Right renal cortex interstitium (tissue), 3 donors: Measurements from ENCODE around the gene POR. TPM values are rescaled to one million over a fixed set of nuclear protein-coding genes. Genes with fewer than 3 reads are reported as not detected.
"Not testable (repeated sequence)": the region's sequence is repeated elsewhere in the genome, so short reads cannot be mapped to it uniquely, and the experiment has no call there.

Experiments
- DNase-seq, 3 donors: peaks; one replicate each; pipeline ENCODE4 v3.0.0-alpha.2; 2013; ENCODE audit warnings: low read depth in 3 of 3, low spot score in 2 of 3
- polyA plus RNA-seq, 3 donors: library from polyadenylated mRNA; unstranded; fragments of 120-200 nt; gene quantifications; one replicate each; pipeline ENCODE4 v1.2.1, GENCODE V29; 2013; ENCODE audit not compliant: insufficient read length in 3 of 3

Gene POR
- polyA plus RNA-seq, 3 donors, result 53.9 to 56.4 (median 55.2) TPM

DNA sequence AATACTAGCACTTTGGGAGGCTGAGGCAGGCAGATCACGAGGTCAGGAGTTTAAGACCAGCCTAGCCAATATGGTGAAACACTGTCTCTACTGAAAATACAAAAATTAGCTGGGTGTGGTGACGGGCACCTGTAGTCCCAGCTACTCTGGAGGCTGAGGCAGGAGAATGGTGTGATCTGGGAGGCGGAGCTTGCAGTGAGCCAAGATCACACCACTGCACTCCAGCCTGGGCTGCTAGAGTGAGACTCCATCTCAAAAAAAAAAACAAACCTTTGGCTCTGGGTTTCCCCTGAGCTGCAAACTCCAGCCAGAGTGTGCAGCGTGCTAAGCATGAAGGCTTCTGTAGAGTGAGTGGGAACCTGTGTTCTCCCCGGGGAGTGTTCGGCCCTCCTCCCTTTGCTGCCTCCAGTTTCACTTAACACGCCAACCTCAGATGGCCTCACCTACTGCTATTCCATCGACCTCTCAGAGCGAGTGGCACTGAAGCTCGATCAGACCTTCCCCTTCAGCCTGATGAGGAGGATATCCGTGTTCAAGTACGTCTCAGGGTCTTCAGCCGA lies 31.6 kb upstream of the POR start:
- not testable (repeated sequence) for DNase-seq

DNA sequence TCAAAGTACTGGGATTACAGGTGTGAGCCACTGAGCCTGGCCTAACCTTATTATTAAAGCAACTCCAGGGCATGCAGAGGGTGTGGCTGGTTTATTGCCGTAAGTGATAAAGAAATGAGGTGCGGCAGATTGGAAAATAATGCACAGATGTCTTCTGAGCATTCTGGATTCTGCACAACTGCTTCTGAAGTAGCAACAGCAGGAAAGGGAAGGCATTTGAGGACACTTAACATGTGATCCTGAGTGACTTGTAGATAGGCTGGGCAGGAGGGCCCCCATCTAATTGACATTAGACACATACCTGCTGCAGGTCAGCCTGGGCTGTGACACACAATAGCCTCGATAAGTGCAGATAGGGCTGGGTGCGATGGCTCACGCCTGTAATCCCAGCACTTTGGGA lies 30.5 kb upstream of the POR start:
- no peak for DNase-seq

DNA sequence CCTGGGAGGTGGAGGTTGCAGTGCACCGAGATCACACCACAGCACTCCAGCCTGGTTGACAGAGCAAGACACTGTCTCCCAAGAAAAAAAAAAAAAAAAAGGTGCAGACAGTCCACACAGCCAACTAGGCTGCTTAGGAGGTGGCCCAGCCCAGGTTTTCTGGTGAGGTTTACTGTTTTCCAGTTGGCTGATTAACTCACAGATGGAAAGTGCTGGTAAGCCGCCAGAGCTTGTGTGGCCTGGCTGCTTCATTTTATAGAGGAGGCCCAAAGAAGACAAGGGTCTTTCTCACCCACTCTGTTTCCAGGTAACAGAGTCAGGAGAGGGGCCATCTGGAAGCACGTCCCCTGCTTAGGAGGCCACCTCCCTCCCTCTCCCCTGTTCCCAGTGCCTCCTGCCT lies 29.9 kb upstream of the POR start:
- no peak for DNase-seq

DNA sequence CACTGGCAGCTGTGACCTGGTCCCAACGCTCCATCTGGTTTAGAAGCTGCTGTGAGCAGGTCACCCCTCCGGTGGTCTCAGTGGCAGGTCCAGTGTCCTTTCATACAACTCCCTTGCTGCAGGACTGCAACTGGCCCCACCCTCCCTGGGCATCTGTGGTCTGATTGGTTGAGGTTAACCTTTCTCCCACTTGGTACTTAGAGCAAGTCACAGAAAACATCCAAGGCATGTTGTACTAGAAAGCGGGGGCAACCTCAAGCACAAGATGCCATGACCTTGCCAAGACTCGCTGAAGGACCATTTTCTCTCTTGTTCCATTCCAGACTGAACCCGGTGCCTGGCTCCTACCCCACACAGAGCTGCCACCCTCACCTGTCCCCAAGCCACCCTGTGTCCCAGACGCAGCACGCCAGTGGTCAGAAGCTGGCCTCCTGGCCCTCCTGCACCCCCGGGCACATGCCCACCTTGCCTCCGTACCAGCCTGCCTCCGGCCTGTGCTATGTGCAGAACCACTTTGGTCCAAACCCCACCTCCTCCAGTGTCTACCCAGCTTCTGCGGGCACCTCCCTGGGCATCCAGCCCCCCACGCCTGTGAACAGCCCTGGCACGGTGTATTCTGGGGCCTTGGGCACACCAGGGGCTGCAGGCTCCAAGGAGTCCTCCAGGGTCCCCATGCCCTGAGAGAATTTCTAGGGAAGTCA lies 27.1 kb upstream of the POR start:
- no peak for DNase-seq

DNA sequence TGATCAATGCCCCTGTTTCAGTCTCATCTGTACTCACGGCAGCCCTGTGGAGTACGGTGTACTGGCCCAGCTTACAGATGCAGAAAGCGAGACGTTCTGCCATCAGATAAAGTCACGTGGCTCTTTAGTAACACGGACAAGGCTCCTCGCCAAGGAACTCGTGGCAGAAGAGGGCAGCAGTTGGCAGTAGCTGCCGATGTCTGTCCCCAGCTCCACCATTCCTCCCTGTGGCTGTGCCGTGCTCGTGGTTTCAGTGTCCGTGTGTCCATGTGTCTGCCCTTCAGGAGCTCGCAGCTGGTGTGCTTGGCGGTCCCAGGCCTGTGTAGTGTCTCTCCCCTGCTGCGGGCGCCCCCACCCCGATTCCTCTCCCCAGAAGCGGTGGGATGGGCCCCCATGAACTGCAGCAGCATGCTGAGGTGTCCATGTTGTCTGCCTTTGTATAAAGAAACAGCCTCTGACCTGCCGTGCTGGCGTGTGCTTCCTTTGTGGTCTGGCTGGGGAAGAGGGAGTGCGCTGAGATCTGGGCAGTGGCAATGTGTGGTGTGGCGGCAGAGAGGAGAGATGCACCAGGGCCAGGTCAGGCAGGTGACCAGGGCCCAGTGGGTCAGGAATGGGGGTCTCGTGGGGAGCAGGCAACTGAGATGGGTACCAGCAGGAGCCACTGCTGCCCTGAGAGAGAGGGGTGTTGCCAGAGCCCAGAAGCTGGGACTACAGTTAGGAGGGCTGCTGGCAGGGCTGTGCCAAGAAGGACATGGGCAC lies 26.3 kb upstream of the POR start:
- DNase-seq, result no peak

DNA sequence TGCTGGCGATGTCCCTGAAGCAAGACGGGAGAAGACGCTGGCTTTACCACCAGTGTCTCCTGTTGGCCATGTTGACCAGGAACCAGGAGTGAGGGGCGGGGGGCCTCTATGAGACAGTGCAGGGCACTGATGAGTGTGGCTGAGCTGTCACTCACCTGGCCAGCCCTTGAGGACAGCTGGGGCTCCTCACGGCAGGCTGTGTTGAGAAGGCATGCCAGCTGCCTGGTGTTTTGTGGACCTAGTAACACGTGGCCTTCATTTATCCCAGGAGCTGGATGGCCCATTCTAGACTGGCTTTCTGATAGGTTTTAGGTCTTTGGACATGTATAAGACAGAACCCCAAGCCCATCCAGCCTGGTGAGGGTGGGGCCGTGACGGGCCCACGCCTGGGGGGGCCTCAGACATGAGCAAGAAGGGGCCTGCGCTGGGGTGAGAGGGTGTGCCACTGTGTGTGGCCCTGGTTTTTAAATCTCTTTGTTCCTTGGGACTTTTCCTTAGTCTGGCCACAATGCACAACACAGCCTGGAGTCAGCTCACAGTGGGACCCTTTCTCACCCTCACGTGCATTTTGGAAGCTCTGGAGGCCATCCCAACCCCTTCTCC lies 25.6 kb upstream of the POR start:
- no peak for DNase-seq

DNA sequence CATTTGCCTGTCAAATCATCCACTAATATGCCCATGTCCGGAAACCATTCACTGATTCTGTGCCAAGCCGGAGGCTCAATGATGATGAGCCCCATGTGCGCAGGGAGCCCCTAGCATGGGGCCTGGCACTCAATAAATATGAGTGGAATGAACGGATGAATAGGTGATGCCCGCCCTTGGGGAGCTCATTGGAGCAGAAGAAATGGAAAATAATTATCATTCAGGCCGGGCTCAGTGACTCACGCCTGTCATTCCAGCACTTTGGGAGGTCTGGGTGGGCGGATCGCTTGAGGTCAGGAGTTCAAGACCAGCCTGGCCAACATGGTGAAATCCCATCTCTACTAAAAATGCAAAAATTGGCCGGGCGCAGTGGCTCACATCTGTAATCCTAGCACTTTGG lies 25.1 kb upstream of the POR start:
- no peak for DNase-seq

DNA sequence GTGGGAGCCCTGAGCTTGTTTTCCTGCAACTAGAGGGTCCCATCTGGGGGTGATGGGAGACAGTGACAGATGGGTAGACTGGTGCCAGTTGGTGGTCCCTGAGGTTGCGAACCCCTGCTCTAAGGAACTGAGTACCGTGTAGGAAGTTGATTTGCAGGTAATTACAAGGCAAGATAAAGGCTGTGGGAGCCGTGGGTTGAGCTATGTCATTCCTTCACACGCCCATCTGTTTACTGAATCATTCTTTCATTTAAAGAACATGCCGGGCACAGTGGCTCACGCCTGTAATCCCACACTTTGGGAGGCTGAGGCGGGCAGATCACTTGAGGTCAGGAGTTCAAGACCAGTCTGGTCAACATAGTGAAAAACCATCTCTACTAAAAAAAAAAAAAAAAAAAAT lies 23.7 kb upstream of the POR start:
- not testable (repeated sequence) for DNase-seq

DNA sequence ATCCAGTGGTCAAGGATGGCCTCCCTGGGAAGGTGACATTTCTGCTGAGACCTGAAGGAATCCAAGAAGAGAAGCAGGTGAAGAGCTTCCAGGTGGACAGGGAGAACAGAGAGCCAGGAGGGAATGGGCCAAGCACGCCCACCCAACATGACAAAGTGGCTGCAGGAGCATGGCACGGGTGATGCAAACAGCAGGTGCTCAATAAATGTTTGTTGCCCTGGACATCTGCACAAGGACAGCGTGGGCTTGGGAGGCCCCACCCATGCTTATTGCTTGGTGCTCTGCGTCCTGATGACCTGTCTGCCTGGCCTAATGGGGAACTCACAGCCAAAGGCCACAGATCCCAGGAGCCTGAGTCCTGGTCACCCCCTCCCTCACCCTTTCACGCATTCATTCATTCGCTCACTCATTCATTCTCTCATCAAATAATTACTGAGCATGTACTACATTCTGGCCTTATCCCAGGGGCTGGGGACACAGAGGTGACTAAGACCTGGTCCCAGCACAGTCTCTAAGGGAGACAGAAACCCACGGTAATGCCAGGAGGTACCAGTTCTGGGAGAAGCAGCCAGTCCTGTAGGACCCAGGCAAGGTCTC lies 23.0 kb upstream of the POR start:
- DNase-seq, result no peak

DNA sequence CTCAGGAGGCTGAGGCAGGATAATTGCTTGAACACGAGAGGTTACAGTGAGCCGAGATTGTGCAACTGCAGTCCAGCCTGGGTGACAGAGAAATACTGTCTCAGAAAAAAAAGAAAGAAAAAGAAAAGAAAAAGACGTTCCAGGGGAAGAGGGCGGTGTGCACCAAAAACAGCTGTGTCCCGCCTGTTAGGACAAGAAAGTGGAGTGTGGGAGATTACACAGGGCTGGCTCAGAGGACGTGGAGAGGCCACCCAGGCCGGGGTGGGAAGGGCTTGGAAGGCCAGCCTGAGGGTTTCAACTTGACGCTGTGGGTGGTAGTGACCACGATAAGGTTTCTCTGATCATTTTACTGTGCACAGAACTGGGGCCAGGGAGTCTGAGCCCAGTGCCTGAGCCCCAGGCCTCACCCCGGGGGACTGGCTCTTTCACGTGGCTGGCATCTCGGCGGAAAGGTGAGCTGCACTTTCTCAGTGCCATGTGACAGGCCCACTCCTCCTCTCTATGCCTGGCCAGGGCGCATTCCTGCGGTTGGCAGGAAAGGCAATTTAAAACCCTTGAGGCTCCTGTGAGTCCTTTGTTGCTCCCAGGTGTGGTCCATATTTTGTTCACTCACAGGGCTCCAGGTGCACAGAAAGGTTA lies 22.2 kb upstream of the POR start:
- DNase-seq, result no peak

DNA sequence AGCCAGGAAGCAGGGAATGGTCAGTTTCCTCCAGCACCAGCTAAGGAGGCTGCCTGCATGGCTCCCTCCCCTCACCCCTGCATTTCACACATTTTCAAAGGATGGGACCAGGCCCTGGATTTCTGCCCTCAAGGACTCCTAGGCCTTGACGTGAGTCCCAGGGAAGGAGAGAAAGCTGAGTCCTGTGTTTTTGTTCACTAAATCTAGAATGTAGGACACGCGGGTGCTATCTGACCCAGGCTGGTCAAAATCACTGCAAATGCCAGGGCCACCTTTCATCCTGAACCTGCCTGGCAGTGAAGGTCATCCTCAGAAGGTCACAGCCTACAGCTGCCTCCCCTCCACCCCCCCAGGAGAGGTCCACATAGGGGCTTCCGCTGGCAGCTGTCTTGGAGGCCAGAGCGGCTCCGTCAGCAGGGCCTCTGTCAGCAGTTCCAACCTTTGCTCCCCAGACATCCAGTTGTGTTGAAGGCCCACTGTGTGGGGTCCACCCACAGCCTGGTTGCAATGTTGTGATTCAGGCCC lies 18.1 kb upstream of the POR start:
- DNase-seq, result no peak

DNA sequence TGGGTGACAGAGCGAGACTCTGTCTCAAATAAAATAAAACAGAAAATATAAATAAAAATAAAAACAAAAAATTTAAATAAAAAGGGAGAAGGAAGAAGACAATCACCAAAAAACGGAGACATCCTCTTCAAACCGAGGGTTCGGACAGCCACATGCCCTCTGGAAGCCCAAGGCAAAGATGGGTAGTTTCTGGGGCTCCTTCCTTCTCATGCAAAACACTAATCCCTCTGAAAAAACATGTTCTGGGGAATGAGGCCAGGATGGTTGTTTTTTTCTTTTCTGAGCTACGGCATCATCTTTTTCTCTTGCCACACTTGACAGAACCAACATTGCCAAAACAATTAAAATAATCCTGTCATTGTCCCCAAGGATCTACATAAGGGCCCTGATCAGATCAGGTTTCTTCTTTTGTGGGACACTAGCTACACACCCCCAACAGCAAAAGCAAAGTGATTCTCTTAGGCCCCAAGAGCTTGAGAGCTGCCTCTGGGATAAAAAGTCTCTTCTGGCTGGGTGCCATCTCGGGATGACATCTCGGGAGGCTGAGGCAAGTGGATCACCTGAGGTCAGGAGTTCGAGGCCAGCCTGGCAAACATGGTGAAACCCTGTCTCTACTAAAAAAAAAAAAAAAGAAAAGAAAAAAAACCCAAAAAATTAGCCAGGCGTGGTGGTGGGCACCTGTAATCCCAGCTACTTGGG lies 14.2 kb upstream of the POR start:
- DNase-seq, result no peak

DNA sequence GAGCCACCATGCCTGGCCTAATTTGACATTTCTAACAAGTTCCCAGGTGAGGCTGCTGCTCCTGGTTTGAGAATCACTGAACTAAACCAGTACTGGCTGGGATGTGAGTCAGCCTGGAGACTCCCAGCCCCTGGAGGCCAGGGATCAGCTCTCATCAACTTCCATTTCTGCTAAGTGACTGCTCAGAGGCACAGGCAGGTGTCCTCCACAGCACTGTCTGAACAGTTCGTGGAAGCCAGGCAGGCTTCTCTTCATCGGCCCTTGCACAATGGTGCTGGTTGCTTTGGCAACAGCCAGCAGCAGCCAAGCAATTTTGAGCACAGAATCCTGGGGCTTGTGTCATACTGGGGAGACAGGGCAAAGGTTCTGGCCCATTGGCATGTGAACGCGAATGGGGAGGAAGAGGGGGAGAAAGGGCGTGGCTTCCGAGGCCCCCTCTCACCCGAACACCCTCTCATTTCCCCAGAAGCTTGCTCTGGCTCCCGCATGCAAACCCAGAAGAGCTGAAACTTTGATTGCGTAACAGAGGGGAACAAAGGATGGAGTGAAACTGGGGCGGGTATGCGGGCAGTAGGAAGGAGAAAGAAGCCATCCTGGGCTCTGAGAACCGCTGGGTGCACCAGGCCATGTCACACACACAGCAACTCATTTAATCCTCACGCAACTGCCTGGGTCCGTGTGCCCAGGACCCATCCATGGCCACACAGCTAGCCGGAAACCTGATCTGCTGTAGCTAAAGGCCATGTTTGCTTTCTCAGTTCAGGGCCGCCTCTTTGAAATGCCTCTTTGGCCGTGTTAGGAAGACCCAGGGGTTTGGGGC lies 9.0 kb upstream of the POR start:
- DNase-seq, result no peak

DNA sequence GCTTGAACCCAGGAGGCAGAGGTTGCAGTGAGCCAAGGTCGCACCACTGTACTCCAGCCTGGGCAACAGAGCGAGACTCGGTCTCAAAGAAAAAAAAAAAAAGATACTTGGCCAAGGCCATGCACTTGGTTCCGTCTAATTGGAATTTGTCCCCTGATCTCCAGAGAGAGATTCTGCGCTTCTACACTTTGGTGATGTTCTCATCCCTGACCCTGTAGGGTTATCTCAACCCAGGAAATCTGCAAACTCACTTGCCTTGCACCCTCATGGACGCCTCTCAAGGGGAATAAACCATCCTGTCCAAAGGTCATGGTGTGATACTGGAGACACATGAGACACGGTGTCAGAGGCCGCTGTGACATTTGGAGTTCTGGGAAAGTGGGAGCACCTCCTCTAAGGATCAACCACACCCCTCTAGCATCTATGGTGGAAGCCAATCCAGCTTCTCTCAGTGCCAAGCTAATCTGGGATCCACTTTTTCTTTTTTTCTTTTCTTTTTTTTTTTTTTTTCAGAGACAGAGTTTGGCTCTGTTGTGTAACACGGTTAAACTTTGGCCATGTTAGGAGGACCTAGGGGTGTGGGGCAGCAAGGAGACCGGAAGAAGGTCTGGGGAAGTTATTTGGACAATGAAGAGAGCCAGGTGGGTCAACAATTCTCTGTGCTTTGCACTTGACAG lies 7.8 kb upstream of the POR start:
- no peak for DNase-seq

DNA sequence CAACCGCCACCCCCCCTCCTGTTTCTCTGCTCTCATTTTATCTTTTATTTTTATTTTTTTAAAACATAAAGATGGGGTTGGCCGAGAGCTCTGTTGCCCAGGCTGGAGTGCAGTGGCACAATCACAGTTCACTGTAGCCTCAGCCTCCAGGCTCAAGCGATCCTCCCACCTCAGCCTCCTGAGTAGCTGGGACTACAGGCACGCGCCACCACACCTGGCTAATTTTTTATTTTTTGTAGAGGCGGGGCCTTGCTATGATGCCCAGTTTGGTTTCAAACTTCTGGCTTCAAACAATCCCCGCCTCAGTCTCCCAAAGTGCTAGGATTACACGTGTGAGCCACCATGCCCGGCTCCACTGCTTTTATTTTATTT lies 7.3 kb upstream of the POR start:
- not testable (repeated sequence) for DNase-seq

DNA sequence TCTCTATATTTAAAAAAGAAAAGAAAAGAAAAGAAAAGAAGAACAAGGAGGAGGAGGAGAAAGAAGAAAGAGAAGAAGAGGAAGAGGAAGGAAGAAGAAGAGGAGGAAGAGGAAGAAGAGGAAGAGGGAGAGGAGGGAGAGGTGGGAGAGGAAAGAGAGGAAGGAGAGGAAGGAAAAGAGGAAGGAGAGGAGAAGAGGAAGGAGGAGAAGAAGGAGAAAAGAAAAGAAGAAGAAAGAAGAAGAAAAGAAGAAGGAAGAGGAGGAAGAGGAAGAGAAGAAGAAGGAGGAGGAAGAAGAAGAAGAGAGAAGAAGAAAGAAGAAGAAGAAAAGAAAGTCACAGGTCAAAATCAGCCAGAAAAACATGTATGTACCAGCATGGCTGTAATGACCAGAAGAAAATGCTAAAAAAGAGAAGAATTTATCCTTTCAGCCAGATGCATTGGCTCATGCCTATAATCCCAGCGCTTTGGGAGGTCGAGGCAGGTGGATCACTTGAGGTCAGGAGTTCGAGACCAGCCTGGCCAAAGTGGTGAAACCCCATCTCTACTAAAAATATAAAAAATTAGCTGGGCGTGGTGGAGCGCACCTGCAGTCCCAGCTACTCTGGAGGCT lies 5.3 kb upstream of the POR start:
- no peak for DNase-seq

DNA sequence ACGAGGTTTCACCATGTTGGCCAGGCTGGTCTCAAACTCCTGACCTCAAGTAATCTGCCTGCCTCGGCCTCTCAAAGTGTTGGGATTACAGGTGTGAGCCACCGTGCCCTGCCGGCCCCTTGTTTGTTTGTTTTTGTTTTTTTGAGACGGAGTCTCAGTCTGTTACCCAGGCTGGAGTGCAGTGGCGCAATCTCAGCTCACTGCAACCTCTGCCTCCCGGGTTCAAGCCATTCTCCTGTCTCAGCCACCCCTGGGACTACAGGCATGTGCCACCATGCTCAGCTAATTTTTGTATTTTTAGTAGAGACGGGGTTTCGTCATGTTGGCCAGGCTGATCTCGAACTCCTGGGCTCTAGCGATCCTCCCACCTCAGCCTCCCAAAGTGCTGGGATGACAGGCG lies 3.8 kb upstream of the POR start:
- not testable (repeated sequence) for DNase-seq

DNA sequence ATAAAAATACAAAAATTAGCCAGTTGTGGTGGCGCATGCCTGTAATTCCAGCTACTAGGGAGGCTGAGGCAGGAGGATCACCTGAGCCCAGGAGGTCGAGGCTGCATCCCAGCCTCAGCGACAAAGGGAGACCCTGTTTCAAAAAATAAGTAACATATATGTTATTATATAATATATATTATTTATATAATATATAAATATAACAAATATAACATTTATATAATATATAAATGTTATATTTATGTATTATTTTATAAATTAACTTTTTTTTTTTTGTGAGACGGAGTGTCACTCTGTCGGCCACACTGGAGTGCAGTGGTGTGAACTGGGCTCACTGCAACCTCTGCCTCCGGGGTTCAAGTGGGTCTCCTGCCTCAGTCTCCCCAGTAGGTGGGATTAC lies 1.5 kb upstream of the POR start:
- no peak for DNase-seq
